Suprapubic skin (tissue), 4 donors: ENCODE measurements around the gene OSCP1.

Source experiments
- CTCF ChIP-seq, 2 donors: fragments of 200-600 bp in 1 of 2; fragments of 450-650 bp in 1 of 2; sonication (generic) in 1 of 2; IDR thresholded peaks; one replicate each; pipeline ENCODE4 v1.5.1; 2016 to 2019; ENCODE audit warnings: antibody characterized with exemption in 2 of 2, mild to moderate bottlenecking in 1 of 2, moderate library complexity in 1 of 2
- POLR2A ChIP-seq, 2 donors: fragments of 450-650 bp; IDR thresholded peaks; one replicate each; pipeline ENCODE4 v1.6.1; 2017; ENCODE audit warnings: antibody characterized with exemption in 2 of 2, mild to moderate bottlenecking in 2 of 2, moderate library complexity in 2 of 2
- POLR2AphosphoS5 ChIP-seq, 3 donors: sonication (generic); formaldehyde crosslinking; IDR thresholded peaks; one replicate each; pipeline ENCODE4 v1.6.1; 2017; ENCODE audit warnings: antibody characterized with exemption in 3 of 3

- TF ChIP-seq POLR2A (IDR thresholded peaks at IDR 0.05) (no peak), CTCF (IDR thresholded peaks at IDR 0.05) (no peak), POLR2AphosphoS5 (IDR thresholded peaks at IDR 0.05) (no peak)
These were observed 57.4 kb downstream of the OSCP1 start for GRCh38 chr1:36392836-36393235.
